ENCODE measurements around the gene FGF22.

FGF22 gene

DNA sequence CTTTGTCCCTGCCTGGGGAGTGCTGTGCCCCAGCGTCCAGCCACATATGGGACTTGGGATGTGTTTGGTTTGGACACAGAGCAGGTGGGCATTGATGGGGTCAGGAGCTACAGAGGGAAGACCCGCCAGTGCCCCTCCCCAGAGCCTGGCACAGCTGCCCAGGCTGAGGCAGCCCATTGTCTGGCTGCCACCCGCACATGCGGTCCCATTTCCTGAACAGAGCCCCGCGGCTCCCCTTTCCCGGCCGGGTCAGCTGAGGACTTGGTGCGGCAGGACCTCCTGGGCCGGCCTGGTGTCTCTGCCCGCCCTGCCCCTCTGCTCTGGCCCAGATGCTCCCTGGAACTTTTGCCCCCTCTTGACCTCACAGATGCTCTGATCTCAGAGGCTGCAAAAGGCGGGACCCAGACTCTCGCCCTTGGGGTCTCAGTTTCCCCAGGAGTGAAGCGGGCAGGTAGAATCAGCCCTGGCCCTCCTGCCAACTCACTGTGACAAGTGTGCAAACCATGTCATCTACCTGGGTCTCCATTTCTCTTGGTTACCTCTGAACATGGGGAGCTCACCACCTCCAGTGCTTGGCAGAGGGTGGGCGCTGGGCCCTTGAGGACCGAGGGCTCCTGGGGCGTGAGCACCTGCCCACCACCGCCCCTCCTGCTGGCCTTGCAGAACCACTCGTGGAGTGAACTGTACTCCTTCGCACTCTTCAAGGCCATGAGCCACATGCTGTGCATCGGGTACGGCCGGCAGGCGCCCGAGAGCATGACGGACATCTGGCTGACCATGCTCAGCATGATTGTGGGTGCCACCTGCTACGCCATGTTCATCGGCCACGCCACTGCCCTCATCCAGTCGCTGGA lies 32.2 kb upstream of the FGF22 start:
- no peak overlapping the region for H3K9ac ChIP-seq
- H3K36me3 ChIP-seq (ENCODE audit: control insufficient read depth, insufficient read depth, low read length) = no peaks in the 10 kb centered on the region
- H3K4me3 ChIP-seq (ENCODE audit: low read depth, low read length) = no peak overlapping the region
- H3K9me3 ChIP-seq (ENCODE audit: control insufficient read depth, low read length) = no peaks in the 10 kb centered on the region
- no peaks in the 10 kb centered on the region for H3K4me1 ChIP-seq
- H3K27me3 ChIP-seq (ENCODE audit: control insufficient read depth, insufficient read depth, low read length) = no peaks in the 10 kb centered on the region
- H3K4me2 ChIP-seq (ENCODE audit: low read length) = no peak overlapping the region
- TF ChIP-seq, protein P1, sequence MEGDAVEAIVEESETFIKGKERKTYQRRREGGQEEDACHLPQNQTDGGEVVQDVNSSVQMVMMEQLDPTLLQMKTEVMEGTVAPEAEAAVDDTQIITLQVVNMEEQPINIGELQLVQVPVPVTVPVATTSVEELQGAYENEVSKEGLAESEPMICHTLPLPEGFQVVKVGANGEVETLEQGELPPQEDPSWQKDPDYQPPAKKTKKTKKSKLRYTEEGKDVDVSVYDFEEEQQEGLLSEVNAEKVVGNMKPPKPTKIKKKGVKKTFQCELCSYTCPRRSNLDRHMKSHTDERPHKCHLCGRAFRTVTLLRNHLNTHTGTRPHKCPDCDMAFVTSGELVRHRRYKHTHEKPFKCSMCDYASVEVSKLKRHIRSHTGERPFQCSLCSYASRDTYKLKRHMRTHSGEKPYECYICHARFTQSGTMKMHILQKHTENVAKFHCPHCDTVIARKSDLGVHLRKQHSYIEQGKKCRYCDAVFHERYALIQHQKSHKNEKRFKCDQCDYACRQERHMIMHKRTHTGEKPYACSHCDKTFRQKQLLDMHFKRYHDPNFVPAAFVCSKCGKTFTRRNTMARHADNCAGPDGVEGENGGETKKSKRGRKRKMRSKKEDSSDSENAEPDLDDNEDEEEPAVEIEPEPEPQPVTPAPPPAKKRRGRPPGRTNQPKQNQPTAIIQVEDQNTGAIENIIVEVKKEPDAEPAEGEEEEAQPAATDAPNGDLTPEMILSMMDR (IDR thresholded peaks at IDR 0.05) = no peak
- no peaks in the 10 kb centered on the region for H3K79me2 ChIP-seq
- H2AFZ ChIP-seq = no peak overlapping the region
- H3K27ac ChIP-seq = no peak overlapping the region

DNA sequence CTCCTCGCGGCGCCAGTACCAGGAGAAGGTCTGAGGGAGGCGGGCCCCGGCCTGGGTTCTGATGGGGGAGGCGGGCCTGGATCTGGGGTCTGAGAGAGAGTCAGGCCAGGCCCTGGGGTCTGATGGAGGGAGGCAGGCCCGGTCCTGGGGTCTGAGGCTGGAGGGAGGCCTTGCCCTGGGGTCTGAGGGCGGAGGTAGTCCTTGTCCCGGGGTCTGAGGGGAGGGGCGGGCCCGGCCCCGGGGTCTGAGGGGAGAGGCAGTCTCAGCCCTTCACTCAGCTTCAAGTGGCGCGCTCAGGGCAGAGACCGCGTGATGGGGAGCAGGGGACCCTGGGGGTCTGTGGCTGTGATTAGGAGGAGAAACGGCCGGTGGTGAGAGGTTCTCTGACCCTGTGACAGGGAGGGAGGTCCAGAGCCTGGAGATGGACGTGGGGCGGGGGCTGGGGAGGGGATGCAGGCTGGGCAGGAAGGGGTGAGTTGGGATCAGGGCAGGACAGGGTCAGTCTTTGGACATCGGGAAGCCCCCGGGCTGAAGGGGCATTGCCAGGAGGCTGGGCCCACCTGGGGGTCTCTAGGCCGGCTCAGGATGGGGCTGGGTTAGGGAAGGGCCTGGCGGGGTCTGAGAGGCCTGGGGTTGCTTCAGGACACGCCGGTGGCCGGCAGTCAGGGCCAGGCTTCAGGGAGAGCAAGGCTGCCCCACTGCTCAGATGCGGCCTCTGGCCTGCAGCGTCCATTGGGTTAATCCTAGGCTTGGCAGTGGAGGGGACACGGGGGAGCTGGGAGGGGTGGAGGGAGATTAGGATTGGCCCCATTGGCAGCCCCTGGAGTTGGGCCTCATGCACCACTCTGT lies 31.3 kb upstream of the FGF22 start:
- H3K79me2 ChIP-seq = no peaks in the 10 kb centered on the region
- no peak overlapping the region for H2AFZ ChIP-seq
- no peaks in the 10 kb centered on the region for H3K36me3 ChIP-seq (ENCODE audit: control insufficient read depth, insufficient read depth, low read length)
- TF ChIP-seq, protein P1 (IDR thresholded peaks at IDR 0.05) = no peak
- no peaks in the 10 kb centered on the region for H3K4me1 ChIP-seq
- no peak overlapping the region for H3K4me3 ChIP-seq (ENCODE audit: low read depth, low read length)
- no peaks in the 10 kb centered on the region for H3K27me3 ChIP-seq (ENCODE audit: control insufficient read depth, insufficient read depth, low read length)
- H3K4me2 ChIP-seq (ENCODE audit: low read length) = no peak overlapping the region
- no peaks in the 10 kb centered on the region for H3K9me3 ChIP-seq (ENCODE audit: control insufficient read depth, low read length)
- H3K9ac ChIP-seq = no peak overlapping the region
- H3K27ac ChIP-seq = no peak overlapping the region

DNA sequence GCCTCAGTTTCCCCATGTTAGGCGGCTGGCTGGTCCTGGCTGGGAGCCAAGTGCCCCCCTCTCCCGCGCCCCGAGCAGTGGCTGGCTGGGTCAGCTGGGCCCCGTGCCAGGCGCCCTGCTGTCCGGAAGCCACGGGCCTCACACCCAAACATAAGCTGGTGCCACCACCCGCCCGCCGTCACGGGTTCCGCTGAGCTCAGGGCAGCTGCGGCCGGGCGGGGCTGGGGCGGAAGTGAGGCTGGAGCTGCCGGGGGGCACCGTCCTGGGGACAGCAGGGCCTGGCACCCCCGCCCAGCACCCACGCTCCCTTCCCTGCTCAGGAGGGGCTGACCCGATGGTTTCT lies 30.7 kb upstream of the FGF22 start:
- Histone ChIP-seq H3K79me2 (no peaks in the 10 kb centered on the region), H3K4me3 (ENCODE audit: low read depth, low read length) (no peak overlapping the region), H3K4me1 (no peaks in the 10 kb centered on the region), H3K9ac (no peak overlapping the region), H3K36me3 (ENCODE audit: control insufficient read depth, insufficient read depth, low read length) (no peaks in the 10 kb centered on the region), H3K9me3 (ENCODE audit: control insufficient read depth, low read length) (no peaks in the 10 kb centered on the region), H3K27me3 (ENCODE audit: control insufficient read depth, insufficient read depth, low read length) (no peaks in the 10 kb centered on the region), H3K4me2 (ENCODE audit: low read length) (no peak overlapping the region), H3K27ac (no peak overlapping the region), H2AFZ (no peak overlapping the region)
- TF ChIP-seq, protein P1 (IDR thresholded peaks at IDR 0.05) = no peak

DNA sequence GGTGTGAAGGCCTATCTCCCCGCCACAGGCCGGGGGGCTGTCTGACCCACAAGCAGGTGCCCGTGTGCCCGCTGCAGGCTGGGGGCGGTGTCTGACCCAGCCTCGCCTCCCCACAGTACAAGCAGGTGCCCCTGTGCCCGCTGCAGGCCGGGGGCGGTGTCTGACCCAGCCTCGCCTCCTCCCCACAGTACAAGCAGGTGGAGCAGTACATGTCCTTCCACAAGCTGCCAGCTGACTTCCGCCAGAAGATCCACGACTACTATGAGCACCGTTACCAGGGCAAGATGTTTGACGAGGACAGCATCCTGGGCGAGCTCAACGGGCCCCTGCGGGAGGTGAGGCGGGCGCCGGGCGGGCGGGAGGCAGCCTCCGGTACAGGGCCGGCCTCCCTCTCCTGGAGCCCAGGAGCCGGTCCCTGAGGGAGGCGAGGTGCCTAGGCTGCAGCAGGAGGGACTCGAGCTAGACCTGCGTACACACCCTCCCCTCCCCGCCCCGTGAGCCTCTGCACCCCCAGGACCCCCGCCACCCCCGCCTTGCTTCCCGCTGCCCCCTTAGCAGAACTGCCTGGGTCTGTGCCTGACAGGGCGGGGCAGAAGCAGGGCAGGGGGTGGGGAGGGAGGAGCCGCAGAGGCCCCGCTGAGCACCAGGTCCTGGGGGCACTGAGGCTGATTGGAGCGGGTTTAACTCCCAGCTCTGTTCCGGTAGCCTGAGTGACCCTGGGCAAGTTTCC lies 29.4 kb upstream of the FGF22 start:
- no peak overlapping the region for H3K27ac ChIP-seq
- TF ChIP-seq, protein P1 (IDR thresholded peaks at IDR 0.05) = no peak
- H3K4me2 ChIP-seq (ENCODE audit: low read length) = no peak overlapping the region
- H3K4me1 ChIP-seq = no peaks in the 10 kb centered on the region
- H2AFZ ChIP-seq = no peak overlapping the region
- H3K9me3 ChIP-seq (ENCODE audit: control insufficient read depth, low read length) = no peaks in the 10 kb centered on the region
- H3K79me2 ChIP-seq = no peaks in the 10 kb centered on the region
- no peaks in the 10 kb centered on the region for H3K36me3 ChIP-seq (ENCODE audit: control insufficient read depth, insufficient read depth, low read length)
- no peaks in the 10 kb centered on the region for H3K27me3 ChIP-seq (ENCODE audit: control insufficient read depth, insufficient read depth, low read length)
- H3K9ac ChIP-seq = no peak overlapping the region
- no peak overlapping the region for H3K4me3 ChIP-seq (ENCODE audit: low read depth, low read length)

Data from parathyroid adenoma (tissue), 2 donors.